Measurements from ENCODE around the gene SFTPD. TPM values are rescaled to one million over a fixed set of nuclear protein-coding genes. Genes with fewer than 3 reads are reported as not detected.

Gene SFTPD
- total and polyA plus RNA-seq, 2 donors from 2014 or later: 1.7 TPM

DNA sequence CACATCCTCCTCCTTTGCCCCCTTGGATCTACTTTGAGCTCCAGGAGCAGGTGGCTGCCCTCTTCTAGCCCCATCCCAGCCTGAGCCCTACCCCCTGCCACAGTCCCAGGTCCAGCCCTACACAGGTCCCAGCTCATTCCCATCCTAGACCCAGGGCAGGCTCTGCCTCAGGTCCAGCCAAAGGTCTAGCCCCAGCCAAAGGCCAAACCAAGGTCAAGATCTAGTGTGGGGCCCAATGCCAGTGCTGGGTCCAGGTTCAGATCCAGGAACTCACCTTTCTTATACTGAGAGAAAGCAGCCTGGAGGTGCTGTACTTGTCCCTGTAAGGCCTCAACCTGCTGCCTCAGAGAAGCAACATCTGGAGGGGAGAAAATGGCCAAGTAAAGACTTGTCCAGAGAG is 8.5 kb downstream of the SFTPD start:
- TF ChIP-seq, protein P1, sequence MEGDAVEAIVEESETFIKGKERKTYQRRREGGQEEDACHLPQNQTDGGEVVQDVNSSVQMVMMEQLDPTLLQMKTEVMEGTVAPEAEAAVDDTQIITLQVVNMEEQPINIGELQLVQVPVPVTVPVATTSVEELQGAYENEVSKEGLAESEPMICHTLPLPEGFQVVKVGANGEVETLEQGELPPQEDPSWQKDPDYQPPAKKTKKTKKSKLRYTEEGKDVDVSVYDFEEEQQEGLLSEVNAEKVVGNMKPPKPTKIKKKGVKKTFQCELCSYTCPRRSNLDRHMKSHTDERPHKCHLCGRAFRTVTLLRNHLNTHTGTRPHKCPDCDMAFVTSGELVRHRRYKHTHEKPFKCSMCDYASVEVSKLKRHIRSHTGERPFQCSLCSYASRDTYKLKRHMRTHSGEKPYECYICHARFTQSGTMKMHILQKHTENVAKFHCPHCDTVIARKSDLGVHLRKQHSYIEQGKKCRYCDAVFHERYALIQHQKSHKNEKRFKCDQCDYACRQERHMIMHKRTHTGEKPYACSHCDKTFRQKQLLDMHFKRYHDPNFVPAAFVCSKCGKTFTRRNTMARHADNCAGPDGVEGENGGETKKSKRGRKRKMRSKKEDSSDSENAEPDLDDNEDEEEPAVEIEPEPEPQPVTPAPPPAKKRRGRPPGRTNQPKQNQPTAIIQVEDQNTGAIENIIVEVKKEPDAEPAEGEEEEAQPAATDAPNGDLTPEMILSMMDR (IDR thresholded peaks at IDR 0.05; ENCODE audit: borderline replicate concordance, extremely low read depth, insufficient read depth): no peak
- intact Hi-C loops (cut with DNase I): no loop called here
- FAIRE-seq: no peak

DNA sequence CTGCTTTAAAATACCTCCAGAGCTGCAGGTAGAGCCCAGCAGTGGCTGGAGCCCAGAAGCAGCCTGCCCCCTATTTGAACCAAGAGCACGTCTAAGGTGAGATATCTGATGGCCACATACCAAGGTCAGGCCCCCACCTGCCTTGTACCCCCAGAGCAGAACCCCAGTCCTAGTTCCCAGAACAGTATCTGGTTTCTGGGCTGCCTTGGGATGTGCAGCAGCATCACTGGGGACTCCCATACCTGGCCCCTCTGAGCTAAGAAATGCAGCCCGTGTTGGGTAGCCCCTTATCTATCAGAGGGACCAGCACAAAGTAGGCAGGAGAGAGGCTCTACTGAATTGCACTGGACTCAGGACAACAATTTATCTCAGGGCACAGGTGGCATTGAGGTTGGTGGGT is 8.9 kb downstream of the SFTPD start:
- Histone ChIP-seq H3K36me3 (ENCODE audit: control insufficient read depth in 2 of 3, insufficient read depth in 3 of 3, low read length in 3 of 3) (no peaks in the 10 kb centered on the region), H3K4me1 (ENCODE audit: control insufficient read depth in 2 of 3, insufficient read depth in 2 of 3, low read depth in 1 of 3, low read length in 3 of 3) (no peaks in the 10 kb centered on the region), H3K9me3 (ENCODE audit: control insufficient read depth in 2 of 3, insufficient read depth in 1 of 3, low read length in 3 of 3) (no peaks in the 10 kb centered on the region), H3K27me3 (ENCODE audit: control insufficient read depth, insufficient read depth, low read length) (no peaks in the 10 kb centered on the region), H3K9ac (ENCODE audit: low read length in 3 of 3) (no peak overlapping the region), H3K27ac (ENCODE audit: low read depth in 2 of 2, low read length in 2 of 2) (no peak overlapping the region), H3K4me3 (ENCODE audit: low read length in 3 of 3) (no peak overlapping the region)
- FAIRE-seq (no peak), DNase-seq (no peak)
- TF ChIP-seq, protein P1 (IDR thresholded peaks at IDR 0.05; ENCODE audit: borderline replicate concordance, extremely low read depth, insufficient read depth): no peak
- intact Hi-C loops (cut with DNase I): no loop called here

More for the DNA sequence above, 8.5 kb downstream of the SFTPD start:
- Histone ChIP-seq H3K36me3 (ENCODE audit: control insufficient read depth in 2 of 3, insufficient read depth in 3 of 3, low read length in 3 of 3) (no peaks in the 10 kb centered on the region), H3K9me3 (ENCODE audit: control insufficient read depth in 2 of 3, insufficient read depth in 1 of 3, low read length in 3 of 3) (no peaks in the 10 kb centered on the region), H3K4me3 (ENCODE audit: low read length in 3 of 3) (no peak overlapping the region), H3K27me3 (ENCODE audit: control insufficient read depth, insufficient read depth, low read length) (no peaks in the 10 kb centered on the region), H3K9ac (ENCODE audit: low read length in 3 of 3) (no peak overlapping the region), H3K27ac (ENCODE audit: low read depth in 2 of 2, low read length in 2 of 2) (no peak overlapping the region), H3K4me1 (ENCODE audit: control insufficient read depth in 2 of 3, insufficient read depth in 2 of 3, low read depth in 1 of 3, low read length in 3 of 3) (no peaks in the 10 kb centered on the region)
- DNase-seq: no peak

DNA sequence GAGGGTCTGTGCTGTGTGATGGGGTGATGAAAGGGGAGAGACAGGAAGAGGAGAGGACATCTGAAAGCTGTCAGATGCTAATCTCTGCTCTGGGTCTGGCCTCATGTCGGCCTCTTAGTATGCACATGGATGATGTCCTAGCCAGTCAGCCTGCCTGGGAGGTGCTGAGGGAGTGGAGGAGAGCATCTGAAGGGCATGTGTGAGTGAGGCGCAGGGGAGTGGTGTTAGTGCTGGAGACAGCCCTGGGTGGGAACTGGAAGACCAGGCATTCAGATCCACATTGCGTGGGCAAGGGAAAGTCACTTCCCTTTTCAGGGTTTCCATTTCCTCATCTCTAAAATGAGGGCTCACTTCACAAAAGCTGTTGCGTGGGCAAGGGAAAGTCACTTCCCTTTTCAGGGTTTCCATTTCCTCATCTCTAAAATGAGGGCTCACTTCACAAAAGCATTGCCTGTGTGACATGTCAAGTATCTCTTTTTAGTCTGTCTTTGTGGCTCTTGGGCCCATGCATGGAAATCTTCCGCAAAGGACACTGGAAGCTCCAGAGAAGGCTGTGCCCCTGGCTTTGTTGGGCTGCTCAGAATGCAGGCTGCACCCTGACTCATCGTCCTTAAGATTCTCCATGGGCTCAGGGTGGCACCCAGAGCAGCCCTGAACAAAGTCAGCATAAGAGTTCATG is 10.0 kb downstream of the SFTPD start:
- Histone ChIP-seq H3K4me1 (ENCODE audit: control insufficient read depth in 2 of 3, insufficient read depth in 2 of 3, low read depth in 1 of 3, low read length in 3 of 3) (no peaks in the 10 kb centered on the region), H3K36me3 (ENCODE audit: control insufficient read depth in 2 of 3, insufficient read depth in 3 of 3, low read length in 3 of 3) (no peaks in the 10 kb centered on the region), H3K27ac (ENCODE audit: low read depth in 2 of 2, low read length in 2 of 2) (no peak overlapping the region), H3K4me3 (ENCODE audit: low read length in 3 of 3) (no peak overlapping the region), H3K9ac (ENCODE audit: low read length in 3 of 3) (no peak overlapping the region), H3K27me3 (ENCODE audit: control insufficient read depth, insufficient read depth, low read length) (no peaks in the 10 kb centered on the region), H3K9me3 (ENCODE audit: control insufficient read depth in 2 of 3, insufficient read depth in 1 of 3, low read length in 3 of 3) (no peaks in the 10 kb centered on the region)
- TF ChIP-seq, protein P1 (IDR thresholded peaks at IDR 0.05; ENCODE audit: borderline replicate concordance, extremely low read depth, insufficient read depth): no peak
- intact Hi-C loops (cut with DNase I): no loop called here
- peak in 1 of 5 donors; percentile 7 for DNase-seq
- no peak for FAIRE-seq

Data from kidney (tissue), 14 donors.